Kidney epithelial cell (primary cell): Measurements from ENCODE around the gene GLS. TPM values are rescaled to one million over a fixed set of nuclear protein-coding genes. Genes with fewer than 3 reads are reported as not detected.

Experiments
- DNase-seq: peaks from one replicate; pipeline ENCODE4 v3.0.0-alpha.2; 2010; ENCODE audit warnings: low read depth
- H3K27me3 ChIP-seq: 2 replicates; pipeline ENCODE4 v1.6.0; 2011; ENCODE audit warnings: low read length; ENCODE audit not compliant: control insufficient read depth, insufficient read depth
- H3K36me3 ChIP-seq: 2 replicates; pipeline ENCODE4 v1.5.1; 2011; ENCODE audit warnings: low read length; ENCODE audit not compliant: control insufficient read depth, insufficient read depth
- H3K4me3 ChIP-seq: 2 replicates; pipeline ENCODE4 v1.5.1; 2011; ENCODE audit warnings: low read depth, mild to moderate bottlenecking, control low read depth, low read length
- CTCF ChIP-seq: IDR thresholded peaks from 2 replicates; pipeline ENCODE4 v1.5.1; 2011; ENCODE audit warnings: mild to moderate bottlenecking, moderate library complexity, low read length, control low read depth, inconsistent platforms; ENCODE audit not compliant: insufficient read depth, poor library complexity, severe bottlenecking
- total RNA-seq: library from RNA; depleted of rRNA; stranded (reverse); fragments of >200 nt; gene quantifications from 2 replicates; pipeline ENCODE4 v1.2.3, GENCODE V29; 2015

The GLS gene
- total RNA-seq, 1 donor from 2014 or later: 85.0 TPM

- no peaks in the 10 kb centered on the region for H3K27me3 ChIP-seq
- DNase-seq: no peak
- H3K36me3 ChIP-seq: peaks cover 2% of the 10 kb centered on the region
- no peak for TF ChIP-seq CTCF
- no peak overlapping the region for H3K4me3 ChIP-seq
These were observed 119.5 kb downstream of the GLS start for GRCh38 chr2:190999949-191000665.

GRCh38 chr2:191001032-191001431 lies 120.4 kb downstream of the GLS start:
- Histone ChIP-seq H3K4me3 (no peak overlapping the region), H3K27me3 (no peaks in the 10 kb centered on the region), H3K36me3 (peaks cover under 1% of the 10 kb centered on the region)
- TF ChIP-seq CTCF: no peak
- DNase-seq: no peak

GRCh38 chr2:191001624-191002023 lies 121.0 kb downstream of the GLS start:
- no peak for TF ChIP-seq CTCF
- Histone ChIP-seq H3K36me3 (no peaks in the 10 kb centered on the region), H3K4me3 (no peak overlapping the region), H3K27me3 (no peaks in the 10 kb centered on the region)
- DNase-seq: no peak

GRCh38 chr2:191003405-191004309 lies 123.0 kb downstream of the GLS start:
- no peaks in the 10 kb centered on the region for H3K36me3 ChIP-seq
- H3K4me3 ChIP-seq: no peak overlapping the region

GRCh38 chr2:191006297-191006696 lies 125.7 kb downstream of the GLS start:
- no peak for TF ChIP-seq CTCF
- H3K4me3 ChIP-seq: no peak overlapping the region
- no peaks in the 10 kb centered on the region for H3K27me3 ChIP-seq
- H3K36me3 ChIP-seq: no peaks in the 10 kb centered on the region
- no peak for DNase-seq

More at GRCh38 chr2:191003405-191004309, 123.0 kb downstream of the GLS start:
- no peaks in the 10 kb centered on the region for H3K27me3 ChIP-seq
- TF ChIP-seq CTCF: no peak
- no peak for DNase-seq
